ENCODE results near the gene POGLUT2.

The POGLUT2 gene

GRCh38 chr13:102769679-102770078 lies 29.1 kb downstream of the POGLUT2 start:
- Histone ChIP-seq H3K4me3 (ENCODE audit: insufficient read depth, low read depth, low read length, poor library complexity, severe bottlenecking) (no peak overlapping the region), H3K27me3 (replicated peaks; ENCODE audit: control insufficient read depth, insufficient read depth, low read length, poor library complexity, severe bottlenecking) (no peaks in the 10 kb centered on the region), H3K4me1 (ENCODE audit: control insufficient read depth, insufficient read depth, low read length, poor library complexity, severe bottlenecking) (peaks cover 9% of the 10 kb centered on the region), H3K36me3 (ENCODE audit: control insufficient read depth, insufficient read depth, low read length) (no peaks in the 10 kb centered on the region), H3K27ac (ENCODE audit: insufficient read depth, low read length, poor library complexity, severe bottlenecking) (no peak overlapping the region), H3K9me3 (ENCODE audit: control insufficient read depth, low read length) (no peaks in the 10 kb centered on the region)
- DNase-seq: no peak

GRCh38 chr13:102768909-102769308 lies 29.9 kb downstream of the POGLUT2 start:
- DNase-seq: no peak
- Histone ChIP-seq H3K4me3 (ENCODE audit: insufficient read depth, low read depth, low read length, poor library complexity, severe bottlenecking) (no peak overlapping the region), H3K27me3 (replicated peaks; ENCODE audit: control insufficient read depth, insufficient read depth, low read length, poor library complexity, severe bottlenecking) (no peaks in the 10 kb centered on the region), H3K9me3 (ENCODE audit: control insufficient read depth, low read length) (no peaks in the 10 kb centered on the region), H3K4me1 (ENCODE audit: control insufficient read depth, insufficient read depth, low read length, poor library complexity, severe bottlenecking) (peaks cover 5% of the 10 kb centered on the region), H3K27ac (ENCODE audit: insufficient read depth, low read length, poor library complexity, severe bottlenecking) (no peak overlapping the region), H3K36me3 (ENCODE audit: control insufficient read depth, insufficient read depth, low read length) (no peaks in the 10 kb centered on the region)

GRCh38 chr13:102763741-102764140 lies 35.0 kb downstream of the POGLUT2 start:
- Histone ChIP-seq H3K4me1 (ENCODE audit: control insufficient read depth, insufficient read depth, low read length, poor library complexity, severe bottlenecking) (no peaks in the 10 kb centered on the region), H3K9me3 (ENCODE audit: control insufficient read depth, low read length) (no peaks in the 10 kb centered on the region), H3K36me3 (ENCODE audit: control insufficient read depth, insufficient read depth, low read length) (no peaks in the 10 kb centered on the region), H3K27me3 (replicated peaks; ENCODE audit: control insufficient read depth, insufficient read depth, low read length, poor library complexity, severe bottlenecking) (no peaks in the 10 kb centered on the region), H3K4me3 (ENCODE audit: insufficient read depth, low read depth, low read length, poor library complexity, severe bottlenecking) (no peak overlapping the region), H3K27ac (ENCODE audit: insufficient read depth, low read length, poor library complexity, severe bottlenecking) (no peak overlapping the region)
- DNase-seq: no peak

GRCh38 chr13:102761071-102761470 lies 37.7 kb downstream of the POGLUT2 start:
- Histone ChIP-seq H3K36me3 (ENCODE audit: control insufficient read depth, insufficient read depth, low read length) (no peaks in the 10 kb centered on the region), H3K4me3 (ENCODE audit: insufficient read depth, low read depth, low read length, poor library complexity, severe bottlenecking) (no peak overlapping the region), H3K27me3 (replicated peaks; ENCODE audit: control insufficient read depth, insufficient read depth, low read length, poor library complexity, severe bottlenecking) (no peaks in the 10 kb centered on the region), H3K27ac (ENCODE audit: insufficient read depth, low read length, poor library complexity, severe bottlenecking) (no peak overlapping the region), H3K9me3 (ENCODE audit: control insufficient read depth, low read length) (no peaks in the 10 kb centered on the region), H3K4me1 (ENCODE audit: control insufficient read depth, insufficient read depth, low read length, poor library complexity, severe bottlenecking) (no peaks in the 10 kb centered on the region)
- DNase-seq: no peak

GRCh38 chr13:102758842-102759241 lies 39.9 kb downstream of the POGLUT2 start:
- no peaks in the 10 kb centered on the region for H3K9me3 ChIP-seq (ENCODE audit: control insufficient read depth, low read length)
- no peaks in the 10 kb centered on the region for H3K27me3 ChIP-seq (replicated peaks; ENCODE audit: control insufficient read depth, insufficient read depth, low read length, poor library complexity, severe bottlenecking)
- no peak overlapping the region for H3K27ac ChIP-seq (ENCODE audit: insufficient read depth, low read length, poor library complexity, severe bottlenecking)
- no peak overlapping the region for H3K4me3 ChIP-seq (ENCODE audit: insufficient read depth, low read depth, low read length, poor library complexity, severe bottlenecking)
- H3K4me1 ChIP-seq (ENCODE audit: control insufficient read depth, insufficient read depth, low read length, poor library complexity, severe bottlenecking): no peaks in the 10 kb centered on the region
- no peaks in the 10 kb centered on the region for H3K36me3 ChIP-seq (ENCODE audit: control insufficient read depth, insufficient read depth, low read length)
- DNase-seq: no peak

GRCh38 chr13:102757006-102757405 lies 41.8 kb downstream of the POGLUT2 start:
- DNase-seq: no peak
- Histone ChIP-seq H3K36me3 (ENCODE audit: control insufficient read depth, insufficient read depth, low read length) (no peaks in the 10 kb centered on the region), H3K9me3 (ENCODE audit: control insufficient read depth, low read length) (no peaks in the 10 kb centered on the region), H3K4me3 (ENCODE audit: insufficient read depth, low read depth, low read length, poor library complexity, severe bottlenecking) (no peak overlapping the region), H3K4me1 (ENCODE audit: control insufficient read depth, insufficient read depth, low read length, poor library complexity, severe bottlenecking) (no peaks in the 10 kb centered on the region), H3K27me3 (replicated peaks; ENCODE audit: control insufficient read depth, insufficient read depth, low read length, poor library complexity, severe bottlenecking) (no peaks in the 10 kb centered on the region), H3K27ac (ENCODE audit: insufficient read depth, low read length, poor library complexity, severe bottlenecking) (no peak overlapping the region)

GRCh38 chr13:102751886-102752285 lies 46.9 kb downstream of the POGLUT2 start:
- Histone ChIP-seq H3K9me3 (ENCODE audit: control insufficient read depth, low read length) (no peaks in the 10 kb centered on the region), H3K27me3 (replicated peaks; ENCODE audit: control insufficient read depth, insufficient read depth, low read length, poor library complexity, severe bottlenecking) (no peaks in the 10 kb centered on the region), H3K36me3 (ENCODE audit: control insufficient read depth, insufficient read depth, low read length) (no peaks in the 10 kb centered on the region), H3K4me1 (ENCODE audit: control insufficient read depth, insufficient read depth, low read length, poor library complexity, severe bottlenecking) (no peaks in the 10 kb centered on the region), H3K27ac (ENCODE audit: insufficient read depth, low read length, poor library complexity, severe bottlenecking) (no peak overlapping the region), H3K4me3 (ENCODE audit: insufficient read depth, low read depth, low read length, poor library complexity, severe bottlenecking) (no peak overlapping the region)
- DNase-seq: no peak

GRCh38 chr13:102742506-102742905 lies 56.3 kb downstream of the POGLUT2 start:
- Histone ChIP-seq H3K4me3 (ENCODE audit: insufficient read depth, low read depth, low read length, poor library complexity, severe bottlenecking) (no peak overlapping the region), H3K27me3 (replicated peaks; ENCODE audit: control insufficient read depth, insufficient read depth, low read length, poor library complexity, severe bottlenecking) (no peaks in the 10 kb centered on the region), H3K9me3 (ENCODE audit: control insufficient read depth, low read length) (no peaks in the 10 kb centered on the region), H3K27ac (ENCODE audit: insufficient read depth, low read length, poor library complexity, severe bottlenecking) (no peak overlapping the region), H3K36me3 (ENCODE audit: control insufficient read depth, insufficient read depth, low read length) (no peaks in the 10 kb centered on the region), H3K4me1 (ENCODE audit: control insufficient read depth, insufficient read depth, low read length, poor library complexity, severe bottlenecking) (no peaks in the 10 kb centered on the region)
- DNase-seq: no peak

- no peak overlapping the region for H3K4me3 ChIP-seq (ENCODE audit: insufficient read depth, low read depth, low read length, poor library complexity, severe bottlenecking)
- no peak for DNase-seq
- H3K4me1 ChIP-seq (ENCODE audit: control insufficient read depth, insufficient read depth, low read length, poor library complexity, severe bottlenecking): no peaks in the 10 kb centered on the region
Observed at GRCh38 chr13:102742101-102742500, 56.7 kb downstream of the POGLUT2 start.

More at GRCh38 chr13:102742101-102742500, 56.7 kb downstream of the POGLUT2 start:
- H3K9me3 ChIP-seq (ENCODE audit: control insufficient read depth, low read length): no peaks in the 10 kb centered on the region
- no peaks in the 10 kb centered on the region for H3K36me3 ChIP-seq (ENCODE audit: control insufficient read depth, insufficient read depth, low read length)
- H3K27me3 ChIP-seq (replicated peaks; ENCODE audit: control insufficient read depth, insufficient read depth, low read length, poor library complexity, severe bottlenecking): no peaks in the 10 kb centered on the region
- no peak overlapping the region for H3K27ac ChIP-seq (ENCODE audit: insufficient read depth, low read length, poor library complexity, severe bottlenecking)
